Measurements from ENCODE around the gene CFAP251.

Gene CFAP251

GRCh38 chr12:121970581-121971300, 52.3 kb downstream of the CFAP251 start:
- Histone ChIP-seq H3K9me3 (ENCODE audit: control insufficient read depth, low read length) (no peaks in the 10 kb centered on the region), H3K27ac (no peak overlapping the region), H3K36me3 (ENCODE audit: control insufficient read depth, insufficient read depth, low read length) (no peaks in the 10 kb centered on the region), H3K79me2 (no peaks in the 10 kb centered on the region), H3K4me1 (no peaks in the 10 kb centered on the region), H2AFZ (no peak overlapping the region), H3K27me3 (ENCODE audit: control insufficient read depth, insufficient read depth, low read length) (no peaks in the 10 kb centered on the region), H3K4me3 (ENCODE audit: low read depth, low read length) (no peak overlapping the region), H3K4me2 (ENCODE audit: low read length) (no peak overlapping the region), H3K9ac (no peak overlapping the region)
- TF ChIP-seq CTCF (IDR thresholded peaks at IDR 0.05): no peak

- H3K27ac ChIP-seq: no peak overlapping the region
- no peak for TF ChIP-seq CTCF (IDR thresholded peaks at IDR 0.05)
- H3K79me2 ChIP-seq: no peaks in the 10 kb centered on the region
- no peaks in the 10 kb centered on the region for H3K27me3 ChIP-seq (ENCODE audit: control insufficient read depth, insufficient read depth, low read length)
- no peak overlapping the region for H3K9ac ChIP-seq
- no peak overlapping the region for H3K4me3 ChIP-seq (ENCODE audit: low read depth, low read length)
- H3K9me3 ChIP-seq (ENCODE audit: control insufficient read depth, low read length): no peaks in the 10 kb centered on the region
- no peaks in the 10 kb centered on the region for H3K4me1 ChIP-seq
- H3K4me2 ChIP-seq (ENCODE audit: low read length): no peak overlapping the region
- no peaks in the 10 kb centered on the region for H3K36me3 ChIP-seq (ENCODE audit: control insufficient read depth, insufficient read depth, low read length)
- H2AFZ ChIP-seq: no peak overlapping the region
Measured at GRCh38 chr12:121974026-121974985, 55.9 kb downstream of the CFAP251 start.

- Histone ChIP-seq H3K4me1 (no peaks in the 10 kb centered on the region), H3K27me3 (ENCODE audit: control insufficient read depth, insufficient read depth, low read length) (no peaks in the 10 kb centered on the region), H3K4me2 (ENCODE audit: low read length) (no peak overlapping the region), H3K9me3 (ENCODE audit: control insufficient read depth, low read length) (no peaks in the 10 kb centered on the region), H2AFZ (no peak overlapping the region), H3K79me2 (no peaks in the 10 kb centered on the region), H3K9ac (no peak overlapping the region), H3K27ac (no peak overlapping the region), H3K4me3 (ENCODE audit: low read depth, low read length) (no peak overlapping the region), H3K36me3 (ENCODE audit: control insufficient read depth, insufficient read depth, low read length) (no peaks in the 10 kb centered on the region)
- TF ChIP-seq CTCF (IDR thresholded peaks at IDR 0.05): no peak
Measured at GRCh38 chr12:121975021-121975420, 56.6 kb downstream of the CFAP251 start.

- no peaks in the 10 kb centered on the region for H3K4me1 ChIP-seq
- H3K4me2 ChIP-seq (ENCODE audit: low read length): no peak overlapping the region
- no peak for TF ChIP-seq CTCF (IDR thresholded peaks at IDR 0.05)
- H3K27me3 ChIP-seq (ENCODE audit: control insufficient read depth, insufficient read depth, low read length): no peaks in the 10 kb centered on the region
- no peak overlapping the region for H3K27ac ChIP-seq
- H3K9me3 ChIP-seq (ENCODE audit: control insufficient read depth, low read length): no peaks in the 10 kb centered on the region
- no peak overlapping the region for H3K4me3 ChIP-seq (ENCODE audit: low read depth, low read length)
- no peaks in the 10 kb centered on the region for H3K36me3 ChIP-seq (ENCODE audit: control insufficient read depth, insufficient read depth, low read length)
- no peaks in the 10 kb centered on the region for H3K79me2 ChIP-seq
- H3K9ac ChIP-seq: no peak overlapping the region
- no peak overlapping the region for H2AFZ ChIP-seq
Measured at GRCh38 chr12:121976950-121977349, 58.6 kb downstream of the CFAP251 start.
